GM23338 (cell line): Measurements from ENCODE around the gene DCAF17. TPM values are rescaled to one million over a fixed set of nuclear protein-coding genes. Genes with fewer than 3 reads are reported as not detected.

Experiments used
- ATAC-seq: fragments of 200-7000 bp; cut with Tn5 transposase; 3 replicates; pipeline ENCODE4 v1.9.1; 2020
- DNase-seq: peaks from one replicate; pipeline ENCODE4 v3.0.0-alpha.2; 2015; ENCODE audit warnings: low spot score
- H2AFZ ChIP-seq: fragments of 200-600 bp; sonication (generic); 2 replicates; pipeline ENCODE4 v1.8.0; 2016; ENCODE audit warnings: antibody characterized with exemption, mild to moderate bottlenecking, moderate library complexity
- H3F3A ChIP-seq: fragments of 200-600 bp; sonication (generic); replicated peaks from 2 replicates; pipeline ENCODE4 v1.8.0; 2017; ENCODE audit warnings: antibody characterized with exemption, mixed run types, low read depth
- H3K27ac ChIP-seq: fragments of 200-600 bp; sonication (generic); 2 replicates; pipeline ENCODE4 v1.6.1; 2016; ENCODE audit warnings: low read depth
- H3K27me3 ChIP-seq: fragments of 200-600 bp; sonication (generic); 2 replicates; pipeline ENCODE4 v1.8.0; 2016; ENCODE audit warnings: mild to moderate bottlenecking, mixed run types, moderate library complexity; ENCODE audit not compliant: insufficient read depth
- H3K36me3 ChIP-seq: fragments of 200-600 bp; sonication (generic); 2 replicates; pipeline ENCODE4 v1.8.0; 2016; ENCODE audit warnings: mild to moderate bottlenecking; ENCODE audit not compliant: insufficient read depth
- H3K4me1 ChIP-seq: fragments of 200-600 bp; sonication (generic); 2 replicates; pipeline ENCODE4 v1.8.0; 2016; ENCODE audit warnings: mild to moderate bottlenecking, moderate library complexity; ENCODE audit not compliant: insufficient read depth
- H3K4me2 ChIP-seq: fragments of 200-600 bp; sonication (generic); 2 replicates; pipeline ENCODE4 v1.7.1; 2017; ENCODE audit warnings: mixed run types
- H3K4me3 ChIP-seq: fragments of 200-600 bp; sonication (generic); 2 replicates; pipeline ENCODE4 v1.6.1; 2016; ENCODE audit warnings: mixed run types
- H3K79me2 ChIP-seq: fragments of 200-600 bp; sonication (generic); replicated peaks from 2 replicates; pipeline ENCODE4 v1.8.0; 2017; ENCODE audit warnings: mild to moderate bottlenecking; ENCODE audit not compliant: insufficient read depth
- H3K9me2 ChIP-seq: fragments of 200-600 bp; sonication (generic); 2 replicates; pipeline ENCODE4 v1.8.0; 2017; ENCODE audit not compliant: insufficient read depth
- H4K20me1 ChIP-seq: fragments of 200-600 bp; sonication (generic); replicated peaks from 2 replicates; pipeline ENCODE4 v1.8.0; 2017; ENCODE audit warnings: mild to moderate bottlenecking; ENCODE audit not compliant: insufficient read depth
- H3K27ac Mint-ChIP-seq: 2 replicates; pipeline ENCODE4 v1.8.0; 2020; ENCODE audit warnings: inconsistent platforms, mild to moderate bottlenecking, moderate library complexity, mixed read lengths
- H3K27me3 Mint-ChIP-seq: 3 replicates; pipeline ENCODE4 v1.8.0; 2022; ENCODE audit warnings: low read depth, mild to moderate bottlenecking, moderate library complexity, mixed read lengths, inconsistent platforms; ENCODE audit not compliant: insufficient read depth, poor library complexity
- H3K36me3 Mint-ChIP-seq: 3 replicates; pipeline ENCODE4 v1.8.0; 2021; ENCODE audit warnings: low read depth, mild to moderate bottlenecking, inconsistent platforms, moderate library complexity, mixed read lengths
- H3K4me1 Mint-ChIP-seq: 3 replicates; pipeline ENCODE4 v1.8.0; 2020; ENCODE audit warnings: mild to moderate bottlenecking, inconsistent platforms, mixed read lengths
- H3K4me3 Mint-ChIP-seq: 3 replicates; pipeline ENCODE4 v1.8.0; 2021; ENCODE audit warnings: moderate library complexity, mild to moderate bottlenecking, inconsistent platforms, mixed read lengths
- H3K9me3 Mint-ChIP-seq: 3 replicates; pipeline ENCODE4 v1.8.0; 2020; ENCODE audit warnings: moderate library complexity, mild to moderate bottlenecking, inconsistent platforms, mixed read lengths
- CREB1 ChIP-seq: fragments of 250-450 bp; sonication (Bioruptor Pico); IDR thresholded peaks from 2 replicates; pipeline ENCODE4 v1.5.0; 2020; ENCODE audit warnings: low read depth, mild to moderate bottlenecking, moderate library complexity
- CTCF ChIP-seq, 2 experiments: fragments of 200-600 bp in 1 of 2; sonication (generic) in 1 of 2; conservative IDR thresholded peaks; 2 replicates each; pipeline versions ENCODE4 v1.5.1 to v1.6.1; 2016 to 2017; ENCODE audit warnings: antibody characterized with exemption in 2 of 2, low read depth in 2 of 2, mild to moderate bottlenecking in 2 of 2, moderate library complexity in 1 of 2
- EZH2 ChIP-seq: fragments of 200-600 bp; sonication (generic); IDR thresholded peaks from one replicate; pipeline ENCODE4 v1.8.0; 2017; ENCODE audit warnings: antibody characterized with exemption, mild to moderate bottlenecking, low read depth; ENCODE audit not compliant: unreplicated experiment
- JUNB ChIP-seq: IDR thresholded peaks from one replicate; pipeline ENCODE4 v1.6.1; 2016; ENCODE audit warnings: antibody characterized with exemption; ENCODE audit not compliant: unreplicated experiment
- NANOG ChIP-seq: IDR thresholded peaks from 2 replicates; pipeline ENCODE4 v1.6.1; 2016; ENCODE audit warnings: antibody characterized with exemption, borderline replicate concordance
- REST ChIP-seq: IDR thresholded peaks from one replicate; pipeline ENCODE4 v1.6.1; 2018; ENCODE audit warnings: antibody characterized with exemption; ENCODE audit not compliant: unreplicated experiment
- STAT1 ChIP-seq: IDR thresholded peaks from one replicate; pipeline ENCODE4 v1.6.1; 2016; ENCODE audit warnings: antibody characterized with exemption; ENCODE audit not compliant: unreplicated experiment
- ZNF114 ChIP-seq: fragments of 250-450 bp; sonication (Bioruptor Pico); IDR thresholded peaks from 2 replicates; pipeline ENCODE4 v1.5.0; 2020; ENCODE audit warnings: mild to moderate bottlenecking, moderate library complexity
- ZNF331 ChIP-seq: fragments of 250-450 bp; sonication (Bioruptor Pico); IDR thresholded peaks from 2 replicates; pipeline ENCODE4 v1.5.0; 2020; ENCODE audit warnings: low read depth, mild to moderate bottlenecking, moderate library complexity
- ZNF462 ChIP-seq: fragments of 250-450 bp; sonication (Bioruptor Pico); IDR thresholded peaks from 2 replicates; pipeline ENCODE4 v1.5.0; 2020; ENCODE audit warnings: mild to moderate bottlenecking, moderate library complexity
- polyA plus RNA-seq: library from polyadenylated mRNA; unstranded; fragments of >200 nt; fragmentation: Nextera tagmentation; extraction: Ambion mirVana; gene quantifications from 2 replicates; pipeline ENCODE4 v1.2.1, GENCODE V29; 2016
- total RNA-seq: library from RNA; depleted of rRNA; stranded (reverse); fragments of >200 nt; shearing (Covaris generic); gene quantifications from 2 replicates; pipeline ENCODE4 v1.2.3, GENCODE V29; 2014

The DCAF17 gene
- total and polyA plus RNA-seq, 2 experiments from 2014 or later = 11.0 to 37.3 TPM

GRCh38 chr2:171459498-171459897 is 25.5 kb downstream of the DCAF17 start:
- Mint-ChIP-seq H3K4me3 (no peak overlapping the region), H3K9me3 (no peaks in the 10 kb centered on the region), H3K27me3 (no peaks in the 10 kb centered on the region), H3K36me3 (peaks cover 51% of the 10 kb centered on the region), H3K4me1 (no peaks in the 10 kb centered on the region), H3K27ac (no peak overlapping the region)
- H3K36me3 ChIP-seq = peaks cover 16% of the 10 kb centered on the region
- no peak overlapping the region for H3K27ac ChIP-seq
- H3K4me2 ChIP-seq = no peak overlapping the region
- no peaks in the 10 kb centered on the region for H4K20me1 ChIP-seq
- H2AFZ ChIP-seq = no peak overlapping the region
- ATAC-seq (no peak), DNase-seq (no peak)
- H3F3A ChIP-seq = no peaks in the 10 kb centered on the region
- H3K4me1 ChIP-seq = no peaks in the 10 kb centered on the region
- H3K9me2 ChIP-seq = no peaks in the 10 kb centered on the region
- H3K79me2 ChIP-seq = peaks cover 20% of the 10 kb centered on the region
- H3K27me3 ChIP-seq = no peaks in the 10 kb centered on the region
- no peak overlapping the region for H3K4me3 ChIP-seq
- TF ChIP-seq JUNB (no peak), EZH2 (no peak)

- Histone ChIP-seq H3K79me2 (peaks cover 14% of the 10 kb centered on the region), H3K36me3 (peaks cover 13% of the 10 kb centered on the region; the same call in 1 of the 2 replicates), H4K20me1 (no peaks in the 10 kb centered on the region), H3K27ac (no peak overlapping the region), H3F3A (no peaks in the 10 kb centered on the region), H3K4me2 (no peak overlapping the region), H2AFZ (no peak overlapping the region), H3K4me1 (no peaks in the 10 kb centered on the region), H3K4me3 (no peak overlapping the region), H3K9me2 (no peaks in the 10 kb centered on the region), H3K27me3 (no peaks in the 10 kb centered on the region)
- H3K27ac Mint-ChIP-seq = no peak overlapping the region
- ATAC-seq (no peak), DNase-seq (no peak)
- H3K36me3 Mint-ChIP-seq = peaks cover 42% of the 10 kb centered on the region
- no peaks in the 10 kb centered on the region for H3K9me3 Mint-ChIP-seq
- no peaks in the 10 kb centered on the region for H3K4me1 Mint-ChIP-seq
- TF ChIP-seq ZNF114 (CRISPR knock-in tag) (no peak), ZNF462 (CRISPR knock-in tag) (no peak), JUNB (no peak), CREB1 (CRISPR knock-in tag) (no peak), NANOG (no peak), STAT1 (no peak), REST (no peak), CTCF (conservative IDR thresholded peaks at IDR 0.05; ENCODE audit: low read depth in 2 of 2) (no peak), ZNF331 (CRISPR knock-in tag) (no peak)
- H3K27me3 Mint-ChIP-seq = peaks cover 2% of the 10 kb centered on the region
- H3K4me3 Mint-ChIP-seq = no peak overlapping the region
Measured at GRCh38 chr2:171460537-171460936, 26.5 kb downstream of the DCAF17 start.
